Cardiac muscle cell (in vitro differentiated cells and primary cell): ENCODE results near the gene PDSS2. TPM values are rescaled to one million over a fixed set of nuclear protein-coding genes. Genes with fewer than 3 reads are reported as not detected.

Source experiments
- DNase-seq, 2 donors: peaks; one replicate each; pipeline versions ENCODE4 v3.0.0 to v3.0.0-alpha.2; 2010 to 2017; ENCODE audit warnings: low read depth in 1 of 2, low spot score in 1 of 2
- H3K27ac ChIP-seq: fragments of 200-600 bp; sonication (generic); 2 replicates; pipeline ENCODE4 v1.5.1; 2016
- H3K27me3 ChIP-seq: fragments of 200-600 bp; sonication (generic); 2 replicates; pipeline ENCODE4 v1.6.0; 2016; ENCODE audit warnings: control low read depth
- H3K36me3 ChIP-seq: fragments of 200-600 bp; sonication (generic); 2 replicates; pipeline ENCODE4 v1.5.1; 2016; ENCODE audit warnings: control low read depth
- H3K4me1 ChIP-seq: fragments of 200-600 bp; sonication (generic); 2 replicates; pipeline ENCODE4 v1.8.1; 2017; ENCODE audit warnings: low read depth, mild to moderate bottlenecking, mixed run types
- H3K4me3 ChIP-seq: fragments of 200-600 bp; sonication (generic); 2 replicates; pipeline ENCODE4 v1.5.1; 2016; ENCODE audit warnings: mild to moderate bottlenecking
- H3K9me3 ChIP-seq: fragments of 200-600 bp; sonication (generic); 2 replicates; pipeline ENCODE4 v1.5.1; 2017; ENCODE audit warnings: low read depth, mild to moderate bottlenecking, control low read depth
- CTCF ChIP-seq: IDR thresholded peaks from 2 replicates; pipeline ENCODE4 v1.5.1; 2012; ENCODE audit warnings: low read depth, mild to moderate bottlenecking, low read length
- polyA plus RNA-seq: library from polyadenylated mRNA; unstranded; fragments of >200 nt; fragmentation: Nextera tagmentation; extraction: Ambion mirVana; gene quantifications from 2 replicates; pipeline ENCODE4 v1.2.1, GENCODE V29; 2016
- total RNA-seq: library from RNA; depleted of rRNA; stranded (reverse); fragments of >200 nt; gene quantifications from 2 replicates; pipeline ENCODE4 v1.2.3, GENCODE V29; 2016

PDSS2 gene
- total and polyA plus RNA-seq, 2 experiments from 2014 or later, result 12.3 to 19.4 TPM

- Histone ChIP-seq H3K36me3 (no peaks in the 10 kb centered on the region), H3K9me3 (no peaks in the 10 kb centered on the region), H3K4me3 (no peak overlapping the region), H3K27ac (no peak overlapping the region), H3K27me3 (no peaks in the 10 kb centered on the region), H3K4me1 (peaks cover 3% of the 10 kb centered on the region)
- DNase-seq, result peak; percentile 57 to 65
- TF ChIP-seq CTCF, result peak; percentile 46
Observed at GRCh38 chr6:107185391-107185970, 273.9 kb downstream of the PDSS2 start.

- H3K4me1 ChIP-seq, result no peaks in the 10 kb centered on the region
- no peak for DNase-seq
- no peak for TF ChIP-seq CTCF
- no peak overlapping the region for H3K27ac ChIP-seq
- no peak overlapping the region for H3K4me3 ChIP-seq
- H3K27me3 ChIP-seq, result no peaks in the 10 kb centered on the region
- no peaks in the 10 kb centered on the region for H3K36me3 ChIP-seq
- H3K9me3 ChIP-seq, result no peaks in the 10 kb centered on the region
Observed at GRCh38 chr6:107184435-107184834, 274.9 kb downstream of the PDSS2 start.

- no peaks in the 10 kb centered on the region for H3K27me3 ChIP-seq
- no peaks in the 10 kb centered on the region for H3K36me3 ChIP-seq
- H3K9me3 ChIP-seq, result no peaks in the 10 kb centered on the region
- no peak for DNase-seq
- H3K4me3 ChIP-seq, result no peak overlapping the region
- no peak overlapping the region for H3K27ac ChIP-seq
- no peak for TF ChIP-seq CTCF
- no peaks in the 10 kb centered on the region for H3K4me1 ChIP-seq
Observed at GRCh38 chr6:107180099-107180498, 279.3 kb downstream of the PDSS2 start.

GRCh38 chr6:107179004-107179403, 280.4 kb downstream of the PDSS2 start:
- no peak overlapping the region for H3K27ac ChIP-seq
- DNase-seq, result peak in 1 of 2 donors; percentile 32

GRCh38 chr6:107173779-107174178, 285.6 kb downstream of the PDSS2 start:
- no peaks in the 10 kb centered on the region for H3K27me3 ChIP-seq
- H3K4me1 ChIP-seq, result no peaks in the 10 kb centered on the region
- DNase-seq, result peak in 1 of 2 donors; percentile 24
- no peak overlapping the region for H3K27ac ChIP-seq
- H3K4me3 ChIP-seq, result no peak overlapping the region
- H3K36me3 ChIP-seq, result no peaks in the 10 kb centered on the region
- H3K9me3 ChIP-seq, result no peaks in the 10 kb centered on the region
- no peak for TF ChIP-seq CTCF

More at GRCh38 chr6:107179004-107179403, 280.4 kb downstream of the PDSS2 start:
- peak; percentile 31 for TF ChIP-seq CTCF
- no peaks in the 10 kb centered on the region for H3K9me3 ChIP-seq
- H3K27me3 ChIP-seq, result no peaks in the 10 kb centered on the region
- H3K36me3 ChIP-seq, result no peaks in the 10 kb centered on the region
- no peaks in the 10 kb centered on the region for H3K4me1 ChIP-seq
- no peak overlapping the region for H3K4me3 ChIP-seq
